DND-41 (cell line): ENCODE results near the gene JAK3.

Experiments used
- ATAC-seq: fragments of 200-7000 bp; cut with Tn5 transposase; 3 replicates; pipeline ENCODE4 v1.9.1; 2021; ENCODE audit warnings: low read depth; ENCODE audit not compliant: insufficient read depth
- DNase-seq: peaks from one replicate; pipeline ENCODE4 v3.0.0-alpha.2; 2020
- H2AFZ ChIP-seq: 2 replicates; pipeline ENCODE4 v1.6.0; 2012; ENCODE audit warnings: low read depth, low read length
- H3K27ac ChIP-seq: 2 replicates; pipeline ENCODE4 v1.5.1; 2012; ENCODE audit warnings: low read length, inconsistent platforms
- H3K27me3 ChIP-seq: fragments of 200-600 bp; sonication (generic); 2 replicates; pipeline ENCODE4 v1.6.0; 2012; ENCODE audit warnings: low read length, mild to moderate bottlenecking, inconsistent platforms; ENCODE audit not compliant: insufficient read depth, poor library complexity
- H3K36me3 ChIP-seq: 2 replicates; pipeline ENCODE4 v1.5.1; 2012; ENCODE audit warnings: low read length, inconsistent platforms; ENCODE audit not compliant: insufficient read depth
- H3K4me1 ChIP-seq: 2 replicates; pipeline ENCODE4 v1.5.1; 2012; ENCODE audit warnings: mild to moderate bottlenecking, low read length; ENCODE audit not compliant: insufficient read depth
- H3K4me2 ChIP-seq: 2 replicates; pipeline ENCODE4 v1.6.0; 2012; ENCODE audit warnings: mild to moderate bottlenecking, moderate library complexity, low read length, inconsistent platforms; ENCODE audit not compliant: insufficient read depth
- H3K4me3 ChIP-seq, 2 experiments: fragments of 200-600 bp in 1 of 2; shearing (Covaris generic) in 1 of 2; 2 replicates each; pipeline ENCODE4 v1.5.1; 2012 to 2016; ENCODE audit warnings: inconsistent platforms in 2 of 2, low read length in 2 of 2, mild to moderate bottlenecking in 2 of 2, low read depth in 1 of 2, moderate library complexity in 1 of 2
- H3K79me2 ChIP-seq: 2 replicates; pipeline ENCODE4 v1.6.0; 2012; ENCODE audit warnings: low read length, inconsistent platforms; ENCODE audit not compliant: insufficient read depth
- H3K9ac ChIP-seq: 2 replicates; pipeline ENCODE4 v1.6.0; 2012; ENCODE audit warnings: low read depth, mild to moderate bottlenecking, inconsistent platforms, low read length, moderate library complexity
- H3K9me3 ChIP-seq: 2 replicates; pipeline ENCODE4 v1.5.1; 2012; ENCODE audit warnings: low read length, moderate library complexity, mild to moderate bottlenecking, inconsistent platforms; ENCODE audit not compliant: insufficient read depth, severe bottlenecking
- H4K20me1 ChIP-seq: 2 replicates; pipeline ENCODE4 v1.6.0; 2012; ENCODE audit warnings: low read length; ENCODE audit not compliant: insufficient read depth
- CTCF ChIP-seq: IDR thresholded peaks from 2 replicates; pipeline ENCODE4 v1.5.1; 2012; ENCODE audit warnings: borderline replicate concordance, low read length, moderate library complexity, mild to moderate bottlenecking; ENCODE audit not compliant: poor library complexity, severe bottlenecking; ENCODE audit errors: extremely low read depth
- EZH2 ChIP-seq: IDR thresholded peaks from 3 replicates; pipeline ENCODE4 v1.6.1; 2012; ENCODE audit warnings: borderline replicate concordance, low read depth, mild to moderate bottlenecking, moderate library complexity, low read length, inconsistent platforms; ENCODE audit not compliant: severe bottlenecking

JAK3 gene

GRCh38 chr19:17872251-17873001 is 24.6 kb upstream of the JAK3 start:
- Histone ChIP-seq H3K79me2 (no peaks in the 10 kb centered on the region), H3K9me3 (no peaks in the 10 kb centered on the region), H3K36me3 (no peaks in the 10 kb centered on the region), H2AFZ (no peak overlapping the region), H3K4me3 (no peak overlapping the region), H3K27ac (no peak overlapping the region), H3K9ac (no peak overlapping the region), H3K27me3 (no peaks in the 10 kb centered on the region), H3K4me1 (no peaks in the 10 kb centered on the region), H3K4me2 (no peak overlapping the region), H4K20me1 (no peaks in the 10 kb centered on the region)
- DNase-seq (no peak), ATAC-seq (peak; percentile 23; the same call in 1 of the 3 replicates)
- TF ChIP-seq CTCF (no peak), EZH2 (no peak)

- Histone ChIP-seq H3K27me3 (no peaks in the 10 kb centered on the region), H3K27ac (no peak within 1 kb of the TSS), H4K20me1 (no peaks in the 10 kb centered on the region), H3K36me3 (no peaks in the 10 kb centered on the region), H3K9me3 (no peaks in the 10 kb centered on the region), H3K4me3 (no peak within 1 kb of the TSS), H3K79me2 (no peaks in the 10 kb centered on the region), H3K4me2 (no peak within 1 kb of the TSS), H3K4me1 (no peaks in the 10 kb centered on the region), H3K9ac (no peak within 1 kb of the TSS), H2AFZ (no peak within 1 kb of the TSS)
- no peak for TF ChIP-seq CTCF
- no peak for TF ChIP-seq EZH2
- DNase-seq (no peak), ATAC-seq (0 out of 3 replicates have a peak, but pooled peaks have one; percentile 33)
Measured at GRCh38 chr19:17871878-17872250, 24.1 kb upstream of the JAK3 start, which contains the start of gene SLC5A5. SLC5A5 (plus strand) TSS chr19:17871945; CDS start chr19:17872320, 375 bp downstream.

GRCh38 chr19:17871032-17871877 is 23.5 kb upstream of the JAK3 start:
- Histone ChIP-seq H3K27ac (no peak overlapping the region), H3K4me2 (no peak overlapping the region), H3K4me3 (no peak overlapping the region), H3K27me3 (no peaks in the 10 kb centered on the region), H3K9ac (no peak overlapping the region), H3K9me3 (no peaks in the 10 kb centered on the region), H3K79me2 (no peaks in the 10 kb centered on the region), H4K20me1 (no peaks in the 10 kb centered on the region), H3K36me3 (no peaks in the 10 kb centered on the region), H3K4me1 (no peaks in the 10 kb centered on the region), H2AFZ (no peak overlapping the region)
- no peak for DNase-seq
- TF ChIP-seq CTCF: no peak
- no peak for TF ChIP-seq EZH2
- ATAC-seq: 0 out of 3 replicates have a peak, but pooled peaks have one; percentile 10
